Ishikawa (cell line): ENCODE measurements around the gene EYS.

Source experiments
- CEBPB ChIP-seq: IDR thresholded peaks from 2 replicates; pipeline ENCODE4 v1.6.1; 2012
- CREB1 ChIP-seq: IDR thresholded peaks from 2 replicates; pipeline ENCODE4 v1.6.1; 2012; ENCODE audit warnings: low read depth
- EGR1 ChIP-seq: IDR thresholded peaks from 2 replicates; pipeline ENCODE4 v1.6.1; 2012
- EP300 ChIP-seq: IDR thresholded peaks from 2 replicates; pipeline ENCODE4 v1.6.1; 2012; ENCODE audit warnings: borderline replicate concordance
- FOXM1 ChIP-seq: IDR thresholded peaks from 2 replicates; pipeline ENCODE4 v1.6.1; 2012; ENCODE audit warnings: low read depth, borderline replicate concordance
- NFIC ChIP-seq: IDR thresholded peaks from 2 replicates; pipeline ENCODE4 v1.6.1; 2012
- RAD21 ChIP-seq: IDR thresholded peaks from 2 replicates; pipeline ENCODE4 v1.6.1; 2012; ENCODE audit warnings: low read depth
- TAF1 ChIP-seq: IDR thresholded peaks from 2 replicates; pipeline ENCODE4 v1.6.1; 2012; ENCODE audit warnings: low read depth, mild to moderate bottlenecking
- TEAD4 ChIP-seq: IDR thresholded peaks from 2 replicates; pipeline ENCODE4 v1.6.1; 2012
- YY1 ChIP-seq: IDR thresholded peaks from 2 replicates; pipeline ENCODE4 v1.6.1; 2012; ENCODE audit warnings: low read depth
- TF ChIP-seq, protein P1 (sequence below): IDR thresholded peaks from 2 replicates; pipeline ENCODE4 v1.6.1; 2012
- TF ChIP-seq, protein P2 (sequence below): IDR thresholded peaks from 2 replicates; pipeline ENCODE4 v1.6.1; 2012; ENCODE audit warnings: low read depth, mild to moderate bottlenecking
- TF ChIP-seq, protein P3 (sequence below): IDR thresholded peaks from 2 replicates; pipeline ENCODE4 v1.6.1; 2012

DNA sequence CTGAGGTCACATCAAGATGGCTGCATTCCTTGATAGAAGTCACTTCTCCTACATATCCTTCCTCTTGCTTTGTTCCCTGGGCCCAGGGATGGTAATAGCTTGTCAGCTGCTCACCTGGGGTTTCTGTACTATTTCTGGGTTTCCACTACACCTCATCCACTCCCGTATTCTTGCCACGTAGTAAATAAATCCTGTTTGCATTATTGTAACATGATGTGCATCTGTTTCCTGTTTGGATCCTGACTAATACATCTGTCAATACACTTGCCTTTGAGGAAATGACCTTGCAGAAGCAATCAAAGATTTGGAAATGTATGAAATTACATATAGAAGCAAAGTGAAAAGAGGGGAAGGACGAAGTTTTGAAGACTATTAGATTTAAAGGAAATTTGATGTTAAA, 1452.5 kb downstream of the EYS start:
- TF ChIP-seq FOXM1 (no peak), CEBPB (no peak), TAF1 (no peak), EGR1 (no peak), EP300 (no peak), RAD21 (no peak), CREB1 (no peak), TEAD4 (no peak), YY1 (no peak), NFIC (no peak)
- TF ChIP-seq, protein P1, sequence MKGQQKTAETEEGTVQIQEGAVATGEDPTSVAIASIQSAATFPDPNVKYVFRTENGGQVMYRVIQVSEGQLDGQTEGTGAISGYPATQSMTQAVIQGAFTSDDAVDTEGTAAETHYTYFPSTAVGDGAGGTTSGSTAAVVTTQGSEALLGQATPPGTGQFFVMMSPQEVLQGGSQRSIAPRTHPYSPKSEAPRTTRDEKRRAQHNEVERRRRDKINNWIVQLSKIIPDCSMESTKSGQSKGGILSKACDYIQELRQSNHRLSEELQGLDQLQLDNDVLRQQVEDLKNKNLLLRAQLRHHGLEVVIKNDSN, result no peak
- TF ChIP-seq, protein P2, sequence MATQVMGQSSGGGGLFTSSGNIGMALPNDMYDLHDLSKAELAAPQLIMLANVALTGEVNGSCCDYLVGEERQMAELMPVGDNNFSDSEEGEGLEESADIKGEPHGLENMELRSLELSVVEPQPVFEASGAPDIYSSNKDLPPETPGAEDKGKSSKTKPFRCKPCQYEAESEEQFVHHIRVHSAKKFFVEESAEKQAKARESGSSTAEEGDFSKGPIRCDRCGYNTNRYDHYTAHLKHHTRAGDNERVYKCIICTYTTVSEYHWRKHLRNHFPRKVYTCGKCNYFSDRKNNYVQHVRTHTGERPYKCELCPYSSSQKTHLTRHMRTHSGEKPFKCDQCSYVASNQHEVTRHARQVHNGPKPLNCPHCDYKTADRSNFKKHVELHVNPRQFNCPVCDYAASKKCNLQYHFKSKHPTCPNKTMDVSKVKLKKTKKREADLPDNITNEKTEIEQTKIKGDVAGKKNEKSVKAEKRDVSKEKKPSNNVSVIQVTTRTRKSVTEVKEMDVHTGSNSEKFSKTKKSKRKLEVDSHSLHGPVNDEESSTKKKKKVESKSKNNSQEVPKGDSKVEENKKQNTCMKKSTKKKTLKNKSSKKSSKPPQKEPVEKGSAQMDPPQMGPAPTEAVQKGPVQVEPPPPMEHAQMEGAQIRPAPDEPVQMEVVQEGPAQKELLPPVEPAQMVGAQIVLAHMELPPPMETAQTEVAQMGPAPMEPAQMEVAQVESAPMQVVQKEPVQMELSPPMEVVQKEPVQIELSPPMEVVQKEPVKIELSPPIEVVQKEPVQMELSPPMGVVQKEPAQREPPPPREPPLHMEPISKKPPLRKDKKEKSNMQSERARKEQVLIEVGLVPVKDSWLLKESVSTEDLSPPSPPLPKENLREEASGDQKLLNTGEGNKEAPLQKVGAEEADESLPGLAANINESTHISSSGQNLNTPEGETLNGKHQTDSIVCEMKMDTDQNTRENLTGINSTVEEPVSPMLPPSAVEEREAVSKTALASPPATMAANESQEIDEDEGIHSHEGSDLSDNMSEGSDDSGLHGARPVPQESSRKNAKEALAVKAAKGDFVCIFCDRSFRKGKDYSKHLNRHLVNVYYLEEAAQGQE, result no peak
- TF ChIP-seq, protein P3, sequence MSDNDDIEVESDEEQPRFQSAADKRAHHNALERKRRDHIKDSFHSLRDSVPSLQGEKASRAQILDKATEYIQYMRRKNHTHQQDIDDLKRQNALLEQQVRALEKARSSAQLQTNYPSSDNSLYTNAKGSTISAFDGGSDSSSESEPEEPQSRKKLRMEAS, result no peak
